Activated T-helper 1 cell treated with anti-CD3 and anti-CD28 coated beads, Interleukin-12 subunit alpha, Interleukin-12 subunit beta, Interleukin-2, Interleukin-4 antibody, amounts not matched to agents 30 ng/mL and 10 ng/mL and 1 ng/mL, durations not matched to agents 14 hours and 24 hours and 36 hours (primary cell): Measurements from ENCODE around the gene PRRG1. TPM values are rescaled to one million over a fixed set of nuclear protein-coding genes. Genes with fewer than 3 reads are reported as not detected.

Experiments
- DNase-seq: peaks from one replicate; pipeline ENCODE4 v3.0.0; 2021; ENCODE audit warnings: low spot score
- H3K27ac Mint-ChIP-seq: one replicate; pipeline ENCODE4 v1.8.0; 2021; ENCODE audit warnings: mild to moderate bottlenecking, mixed read lengths
- H3K27me3 Mint-ChIP-seq: one replicate; pipeline ENCODE4 v1.8.0; 2022; ENCODE audit warnings: mild to moderate bottlenecking, moderate library complexity, mixed read lengths; ENCODE audit not compliant: insufficient read depth
- H3K36me3 Mint-ChIP-seq: one replicate; pipeline ENCODE4 v1.8.0; 2021; ENCODE audit warnings: low read depth, mixed read lengths
- H3K4me1 Mint-ChIP-seq: one replicate; pipeline ENCODE4 v1.8.0; 2021; ENCODE audit warnings: low read depth, mixed read lengths
- H3K4me3 Mint-ChIP-seq: one replicate; pipeline ENCODE4 v1.8.0; 2021; ENCODE audit warnings: mild to moderate bottlenecking, moderate library complexity, mixed read lengths
- H3K9me3 Mint-ChIP-seq: one replicate; pipeline ENCODE4 v1.8.0; 2021; ENCODE audit warnings: mixed read lengths
- intact Hi-C: fragments of 100-400 bp; cut with micrococcal nuclease; formaldehyde crosslinking; loops from one replicate; pipeline ENCODE4 v1.15.1; 2024
- total RNA-seq: library from RNA; stranded (reverse); gene quantifications from 2 replicates; pipeline ENCODE4 v1.2.3, GENCODE V29; 2022

Gene PRRG1
- total RNA-seq, 1 donor from 2014 or later, result not detected

DNA sequence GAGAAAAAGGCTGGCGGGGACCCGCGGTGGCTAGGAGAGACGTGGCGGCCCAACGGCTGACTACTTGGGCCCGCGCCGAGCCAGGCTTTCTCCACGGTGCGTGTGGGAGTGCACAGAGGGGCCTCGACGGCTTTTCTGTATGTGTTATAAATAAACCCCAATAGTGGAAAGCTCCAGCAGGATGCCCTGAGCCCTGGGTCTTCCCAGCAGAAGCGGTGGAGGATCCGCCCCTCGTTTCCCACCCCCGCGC is 268 bp upstream of the PRRG1 start:
- no peak for DNase-seq
- Mint-ChIP-seq H3K36me3 (no peaks in the 10 kb centered on the region), H3K27ac (no peak overlapping the region), H3K4me1 (no peaks in the 10 kb centered on the region), H3K4me3 (no peak overlapping the region), H3K27me3 (peaks cover 24% of the 10 kb centered on the region), H3K9me3 (no peaks in the 10 kb centered on the region)
- intact Hi-C loops, result no loop called here

DNA sequence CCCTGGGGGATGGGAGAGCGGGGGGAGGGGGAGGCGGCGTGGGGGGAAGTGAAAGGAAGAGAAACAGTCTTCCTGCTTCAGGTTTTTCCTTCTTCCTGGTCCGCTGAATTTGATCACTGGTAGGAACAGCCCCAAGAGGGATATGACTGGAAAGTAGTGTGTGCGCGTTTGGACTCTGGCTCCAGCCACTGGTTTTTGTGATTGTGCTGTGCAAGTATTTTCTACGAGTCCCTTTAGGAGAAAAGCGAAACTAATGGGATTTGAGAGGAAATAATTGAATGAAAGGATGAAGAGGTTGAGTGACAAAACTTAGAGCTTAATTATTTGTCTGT is 836 bp downstream of the PRRG1 start:
- Mint-ChIP-seq H3K36me3 (no peaks in the 10 kb centered on the region), H3K27ac (no peak overlapping the region), H3K27me3 (peaks cover 24% of the 10 kb centered on the region), H3K4me3 (no peak overlapping the region), H3K9me3 (no peaks in the 10 kb centered on the region), H3K4me1 (no peaks in the 10 kb centered on the region)
- DNase-seq, result no peak
- intact Hi-C loops, result no loop called here

DNA sequence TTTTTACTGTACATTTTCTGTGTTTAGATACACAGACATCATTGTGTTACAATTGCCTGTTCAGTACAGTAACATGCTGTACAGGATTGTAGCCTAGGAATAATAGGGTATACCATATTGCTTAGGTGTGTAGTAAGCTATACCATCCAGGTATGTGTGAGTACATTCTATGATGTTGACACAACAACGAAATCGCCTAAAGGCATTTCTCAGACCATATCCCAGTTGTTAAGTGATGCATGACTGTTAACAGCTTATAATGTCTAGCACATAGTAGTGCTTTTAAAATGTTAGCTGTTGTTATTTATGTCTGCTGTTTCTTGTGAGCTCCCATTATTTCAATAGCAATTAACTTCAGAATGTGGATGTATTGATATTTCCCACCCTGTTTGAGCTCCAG is 4.5 kb downstream of the PRRG1 start:
- Mint-ChIP-seq H3K36me3 (no peaks in the 10 kb centered on the region), H3K27me3 (peaks cover 14% of the 10 kb centered on the region), H3K27ac (no peak overlapping the region), H3K9me3 (no peaks in the 10 kb centered on the region), H3K4me3 (no peak overlapping the region), H3K4me1 (no peaks in the 10 kb centered on the region)
- intact Hi-C loops, result no loop called here
- DNase-seq, result no peak

DNA sequence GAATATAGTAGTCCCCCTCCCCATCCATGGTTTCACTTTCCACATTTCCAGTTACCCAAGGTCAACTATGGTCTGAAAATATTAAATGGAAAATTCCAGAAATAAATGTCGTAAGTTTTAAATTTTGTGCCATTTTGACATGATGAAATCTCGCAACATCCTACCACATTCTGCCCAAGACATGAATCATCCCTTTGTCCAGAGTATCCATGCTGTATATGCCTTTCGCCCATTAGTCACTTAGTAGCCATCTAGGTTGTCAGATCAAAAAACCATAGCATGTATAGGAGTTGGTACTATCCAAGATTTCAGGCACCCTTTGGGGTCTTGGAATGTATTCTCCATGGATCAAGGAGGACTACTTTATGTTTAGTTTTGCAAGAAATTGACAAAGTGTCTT is 8.3 kb downstream of the PRRG1 start:
- DNase-seq, result no peak
- Mint-ChIP-seq H3K4me1 (no peaks in the 10 kb centered on the region), H3K27me3 (no peaks in the 10 kb centered on the region), H3K27ac (no peak overlapping the region), H3K9me3 (no peaks in the 10 kb centered on the region), H3K4me3 (no peak overlapping the region), H3K36me3 (no peaks in the 10 kb centered on the region)
- intact Hi-C loops, result no loop called here

DNA sequence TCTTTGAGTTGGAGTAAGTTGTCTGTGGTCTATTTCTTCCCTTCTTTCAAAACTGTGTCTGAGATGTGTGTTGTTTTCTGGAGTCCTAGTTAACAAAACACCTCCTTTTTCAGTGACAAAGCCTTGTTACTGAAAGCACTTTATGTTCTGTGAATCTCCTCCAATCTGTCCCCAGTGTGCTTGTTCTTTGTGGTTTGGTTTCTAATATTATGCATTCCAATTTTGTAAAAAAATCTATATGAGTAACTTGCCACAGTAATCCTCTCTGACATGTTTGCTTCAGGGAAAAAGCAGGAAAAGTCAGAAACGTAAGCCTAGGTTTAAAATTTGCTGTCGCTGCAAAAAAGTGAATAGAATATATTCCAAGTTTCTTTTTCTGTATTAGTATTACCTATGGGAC is 12.4 kb downstream of the PRRG1 start:
- intact Hi-C loops, result no loop called here
- Mint-ChIP-seq H3K36me3 (no peaks in the 10 kb centered on the region), H3K4me1 (no peaks in the 10 kb centered on the region), H3K9me3 (no peaks in the 10 kb centered on the region), H3K4me3 (no peak overlapping the region), H3K27ac (no peak overlapping the region), H3K27me3 (no peaks in the 10 kb centered on the region)
- no peak for DNase-seq

DNA sequence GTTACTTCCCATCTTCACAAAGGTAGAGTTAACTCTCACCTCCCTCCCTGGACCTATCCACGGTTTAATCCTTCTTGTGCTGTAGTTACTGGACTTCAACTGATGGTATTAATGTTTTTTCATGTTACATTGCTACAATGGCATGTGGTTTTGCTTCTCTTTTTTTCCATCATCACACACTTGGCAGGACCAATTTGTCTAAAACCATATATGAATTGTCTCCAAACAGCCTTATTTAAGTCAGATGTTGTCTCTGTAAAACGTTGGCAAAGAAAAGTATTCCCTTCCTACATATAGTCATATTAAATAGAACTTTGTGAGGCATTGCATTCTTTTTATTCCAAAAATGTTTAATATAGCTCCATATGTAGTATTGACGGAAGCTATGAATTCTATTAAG is 15.5 kb downstream of the PRRG1 start:
- Mint-ChIP-seq H3K9me3 (no peaks in the 10 kb centered on the region), H3K4me3 (no peak overlapping the region), H3K36me3 (no peaks in the 10 kb centered on the region), H3K27ac (no peak overlapping the region), H3K27me3 (no peaks in the 10 kb centered on the region), H3K4me1 (no peaks in the 10 kb centered on the region)
- intact Hi-C loops, result no loop called here
- DNase-seq, result no peak

DNA sequence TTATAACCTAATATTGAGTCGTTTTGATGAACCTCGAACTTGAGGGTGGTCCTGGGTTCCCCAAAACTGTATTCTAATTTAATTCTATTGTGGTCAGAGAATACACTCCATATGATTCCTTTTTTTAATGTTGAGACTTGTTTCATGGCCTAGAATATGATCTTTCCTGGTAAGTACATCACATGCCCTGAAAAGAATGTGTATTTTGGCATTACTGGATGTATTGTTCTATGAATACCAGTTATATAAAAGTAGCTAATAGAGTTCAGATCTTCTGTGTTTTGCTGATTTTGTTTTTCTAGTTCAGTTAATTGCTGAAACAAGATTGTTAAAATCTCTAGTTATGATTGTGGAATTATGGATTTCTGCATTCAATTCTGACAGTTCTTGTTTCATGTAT is 18.8 kb downstream of the PRRG1 start:
- H3K9me3 Mint-ChIP-seq, result no peaks in the 10 kb centered on the region

DNA sequence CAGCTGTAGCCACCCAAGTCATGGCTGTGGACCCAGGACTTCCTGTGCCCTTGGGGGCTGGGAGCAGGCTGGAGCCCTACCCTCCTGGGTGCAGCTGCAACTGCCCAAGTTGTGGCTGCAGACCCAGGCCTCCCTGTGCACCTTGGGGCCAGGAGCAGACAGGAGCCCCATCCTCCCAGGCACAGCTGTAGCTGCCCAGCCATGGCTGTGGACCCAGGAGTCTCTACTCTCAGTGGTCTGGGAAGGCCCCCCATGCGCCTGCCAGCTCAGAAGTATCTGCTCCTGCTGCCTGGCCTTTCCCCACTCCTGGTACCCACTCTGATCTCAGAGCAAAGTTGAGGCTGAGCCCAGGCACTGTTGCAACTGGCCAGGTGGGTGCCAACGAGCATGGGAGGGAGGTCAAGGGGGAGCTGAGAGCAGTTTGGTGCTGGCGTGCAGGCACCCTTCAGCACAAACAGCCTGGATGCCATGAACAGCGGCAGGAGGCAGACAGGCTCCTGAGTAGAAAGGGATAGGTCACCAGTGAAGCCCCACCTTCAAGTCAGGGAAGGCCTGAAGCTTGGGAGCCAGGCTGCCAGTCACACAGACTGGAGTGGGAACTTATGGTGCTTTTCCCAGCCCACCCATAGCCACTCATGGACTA is 21.5 kb downstream of the PRRG1 start:
- no peak overlapping the region for H3K4me3 Mint-ChIP-seq
- H3K4me1 Mint-ChIP-seq, result no peaks in the 10 kb centered on the region
- no peaks in the 10 kb centered on the region for H3K27me3 Mint-ChIP-seq
- intact Hi-C loops, result no loop called here
- H3K9me3 Mint-ChIP-seq, result no peaks in the 10 kb centered on the region
- no peak for DNase-seq
- H3K36me3 Mint-ChIP-seq, result no peaks in the 10 kb centered on the region
- no peak overlapping the region for H3K27ac Mint-ChIP-seq

More for the DNA sequence above, 18.8 kb downstream of the PRRG1 start:
- no peak overlapping the region for H3K27ac Mint-ChIP-seq
- intact Hi-C loops, result no loop called here
- H3K36me3 Mint-ChIP-seq, result no peaks in the 10 kb centered on the region
- H3K4me1 Mint-ChIP-seq, result no peaks in the 10 kb centered on the region
- DNase-seq, result no peak
- H3K4me3 Mint-ChIP-seq, result no peak overlapping the region
- no peaks in the 10 kb centered on the region for H3K27me3 Mint-ChIP-seq

DNA sequence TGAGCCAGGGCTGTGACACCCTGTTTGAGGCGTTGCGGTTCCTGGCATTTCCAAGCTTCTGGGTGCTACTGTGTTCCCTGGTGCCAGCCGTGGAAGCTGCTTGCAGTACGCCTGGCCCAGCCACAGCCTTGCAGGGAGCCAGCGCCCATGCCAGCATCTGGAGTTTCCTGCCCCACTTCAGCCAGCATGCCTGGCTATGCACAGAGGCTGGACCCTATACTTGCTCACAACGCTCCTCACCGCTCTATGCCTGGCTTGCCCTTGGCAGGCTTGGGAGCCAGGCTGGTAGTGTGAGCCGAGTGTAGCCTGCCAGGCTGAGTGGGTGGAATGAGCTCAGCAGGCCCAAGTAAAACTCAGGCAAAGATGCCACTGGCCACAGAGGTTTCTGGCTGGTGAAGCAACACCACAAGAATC is 22.4 kb downstream of the PRRG1 start:
- H3K9me3 Mint-ChIP-seq, result no peaks in the 10 kb centered on the region
- no peak for DNase-seq
- intact Hi-C loops, result no loop called here
- no peak overlapping the region for H3K4me3 Mint-ChIP-seq
- no peaks in the 10 kb centered on the region for H3K4me1 Mint-ChIP-seq
- H3K36me3 Mint-ChIP-seq, result no peaks in the 10 kb centered on the region
- H3K27me3 Mint-ChIP-seq, result no peaks in the 10 kb centered on the region
- H3K27ac Mint-ChIP-seq, result no peak overlapping the region

DNA sequence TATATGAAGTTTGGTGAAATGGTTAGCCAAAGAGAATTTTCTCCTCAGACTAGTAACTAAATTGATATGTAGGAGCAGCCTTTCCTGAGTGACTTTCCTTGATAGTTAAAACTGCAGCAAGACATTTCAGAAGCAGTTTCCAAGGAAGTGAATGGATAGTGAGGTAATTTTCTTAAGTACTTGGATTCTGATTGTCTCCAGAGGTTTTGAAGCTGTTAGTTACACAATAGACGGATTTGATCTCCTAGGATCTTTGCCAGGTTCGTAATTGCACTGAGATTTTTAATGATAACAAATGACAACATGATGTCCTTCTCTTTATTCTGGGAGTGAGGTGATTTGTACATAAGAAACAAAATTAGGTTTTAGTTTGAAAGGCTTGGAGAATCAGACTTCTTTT is 29.2 kb downstream of the PRRG1 start:
- Mint-ChIP-seq H3K36me3 (no peaks in the 10 kb centered on the region), H3K9me3 (no peaks in the 10 kb centered on the region), H3K4me1 (no peaks in the 10 kb centered on the region), H3K4me3 (no peak overlapping the region), H3K27ac (no peak overlapping the region), H3K27me3 (no peaks in the 10 kb centered on the region)
- intact Hi-C loops, result no loop called here
- DNase-seq, result no peak

DNA sequence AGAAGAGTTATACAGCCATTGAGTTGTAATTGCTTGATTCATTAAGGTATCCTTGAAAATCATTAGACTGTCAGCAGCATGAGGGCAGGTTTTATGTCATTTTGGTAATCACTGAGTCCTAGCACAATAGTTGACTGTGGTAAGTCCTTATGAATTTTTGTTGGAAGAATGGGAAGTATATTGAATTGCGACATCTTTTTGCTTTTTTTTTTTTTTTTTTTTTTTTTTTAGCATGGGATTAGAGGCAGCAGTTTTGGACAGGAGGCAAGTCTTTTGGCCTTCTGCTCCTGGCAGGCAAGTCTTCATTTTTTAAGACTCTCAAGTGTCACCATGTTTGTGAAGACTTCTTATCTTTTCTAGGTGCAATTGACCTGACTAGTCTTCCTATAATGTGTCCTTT is 29.7 kb downstream of the PRRG1 start:
- Mint-ChIP-seq H3K4me3 (no peak overlapping the region), H3K9me3 (no peaks in the 10 kb centered on the region), H3K27ac (no peak overlapping the region), H3K27me3 (no peaks in the 10 kb centered on the region), H3K4me1 (no peaks in the 10 kb centered on the region), H3K36me3 (no peaks in the 10 kb centered on the region)
- DNase-seq, result no peak
- intact Hi-C loops, result no loop called here

DNA sequence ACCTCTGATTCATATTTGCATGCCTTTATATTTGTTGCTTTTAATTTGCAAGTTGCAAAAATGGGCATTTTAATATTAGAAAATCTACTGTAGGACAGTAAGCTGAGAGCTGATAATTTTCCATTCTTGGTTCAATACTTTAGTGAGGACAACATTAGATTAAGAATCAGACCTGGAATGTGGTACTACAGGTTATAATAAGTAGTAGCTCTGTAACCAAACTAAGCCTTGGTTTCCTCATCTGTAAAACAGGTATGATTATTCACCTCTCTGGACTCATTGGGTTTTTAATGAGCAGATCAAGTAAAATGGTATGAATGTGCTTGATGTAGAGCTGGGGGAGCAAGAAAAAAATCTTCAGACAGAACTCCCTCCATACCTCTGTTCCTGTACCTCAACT is 31.1 kb downstream of the PRRG1 start:
- Mint-ChIP-seq H3K27ac (no peak overlapping the region), H3K4me1 (no peaks in the 10 kb centered on the region), H3K36me3 (no peaks in the 10 kb centered on the region), H3K9me3 (no peaks in the 10 kb centered on the region), H3K27me3 (no peaks in the 10 kb centered on the region), H3K4me3 (no peak overlapping the region)
- intact Hi-C loops, result no loop called here
- no peak for DNase-seq

DNA sequence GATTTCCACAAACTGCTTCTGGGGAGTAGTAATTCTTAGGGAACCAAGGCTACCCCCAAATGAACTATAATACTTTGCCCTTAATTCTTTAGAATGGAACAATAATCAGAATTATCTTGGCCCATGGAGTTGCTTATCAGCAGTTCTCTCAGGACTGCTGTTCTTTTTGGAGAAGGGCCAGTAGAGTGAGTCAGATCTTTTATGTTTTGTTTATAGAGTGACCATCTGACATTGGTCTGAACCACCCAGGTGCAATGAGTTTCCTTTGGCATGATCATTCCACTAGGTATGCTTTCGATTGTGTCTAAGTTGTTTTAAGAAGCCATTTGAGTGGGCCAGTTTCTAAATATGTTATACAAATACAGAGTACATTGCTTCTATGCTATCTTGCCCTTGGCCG is 31.8 kb downstream of the PRRG1 start:
- Mint-ChIP-seq H3K27ac (no peak overlapping the region), H3K36me3 (no peaks in the 10 kb centered on the region), H3K9me3 (no peaks in the 10 kb centered on the region), H3K4me1 (no peaks in the 10 kb centered on the region), H3K4me3 (no peak overlapping the region), H3K27me3 (no peaks in the 10 kb centered on the region)
- intact Hi-C loops, result no loop called here
- no peak for DNase-seq

DNA sequence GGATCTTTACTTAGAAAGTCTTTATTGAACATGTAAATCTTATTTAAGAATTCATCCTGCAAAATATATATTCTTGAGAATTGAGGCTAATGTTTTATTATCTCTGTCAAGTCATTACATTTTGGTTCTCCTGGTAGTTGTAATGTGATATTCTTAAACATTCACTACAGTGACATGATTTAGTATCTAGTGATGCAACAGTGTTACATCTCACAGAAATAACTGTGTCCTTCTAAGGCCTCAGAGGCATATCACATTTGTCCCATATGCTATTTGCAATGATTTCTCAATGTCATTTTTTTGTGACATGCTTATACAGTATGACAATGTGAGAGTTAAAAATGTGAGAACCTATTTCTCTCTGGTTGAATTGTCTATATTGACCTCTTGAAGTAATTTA is 34.1 kb downstream of the PRRG1 start:
- no peaks in the 10 kb centered on the region for H3K27me3 Mint-ChIP-seq
- intact Hi-C loops, result no loop called here
- H3K27ac Mint-ChIP-seq, result no peak overlapping the region
- H3K9me3 Mint-ChIP-seq, result no peaks in the 10 kb centered on the region
- no peak for DNase-seq
- no peaks in the 10 kb centered on the region for H3K4me1 Mint-ChIP-seq
- H3K4me3 Mint-ChIP-seq, result no peak overlapping the region
- no peaks in the 10 kb centered on the region for H3K36me3 Mint-ChIP-seq
